Fibroblast of lung (primary cell): ENCODE measurements around the gene NIPAL3. TPM values are rescaled to one million over a fixed set of nuclear protein-coding genes. Genes with fewer than 3 reads are reported as not detected.

ENCODE experiments used
- DNase-seq, 2 donors: peaks; one replicate each; pipeline versions ENCODE4 v3.0.0 to v3.0.0-alpha.2; 2010; ENCODE audit warnings: low read depth in 2 of 2
- H2AFZ ChIP-seq: 2 replicates; pipeline ENCODE4 v1.5.1; 2012; ENCODE audit warnings: low read length, control low read depth, inconsistent platforms
- H3K27ac ChIP-seq: 2 replicates; pipeline ENCODE4 v1.5.1; 2011; ENCODE audit warnings: low read length, control low read depth; ENCODE audit not compliant: insufficient read depth
- H3K27me3 ChIP-seq: 2 replicates; pipeline ENCODE4 v1.5.1; 2011; ENCODE audit warnings: mild to moderate bottlenecking, low read length; ENCODE audit not compliant: control insufficient read depth, insufficient read depth
- H3K36me3 ChIP-seq: 2 replicates; pipeline ENCODE4 v1.5.1; 2011; ENCODE audit warnings: low read length; ENCODE audit not compliant: control insufficient read depth, insufficient read depth
- H3K4me1 ChIP-seq: 2 replicates; pipeline ENCODE4 v1.5.1; 2011; ENCODE audit warnings: low read length; ENCODE audit not compliant: control insufficient read depth, insufficient read depth; ENCODE audit errors: extremely low read depth
- H3K4me2 ChIP-seq: 2 replicates; pipeline ENCODE4 v1.5.1; 2011; ENCODE audit warnings: low read length, control low read depth; ENCODE audit not compliant: insufficient read depth; ENCODE audit errors: extremely low read depth
- H3K4me3 ChIP-seq, 4 experiments: fragments of 200-600 bp in 1 of 4; sonication (generic) in 1 of 4; replicated peaks in 1 of 4; 2 replicates each; pipeline ENCODE4 v1.5.1; 2011 to 2016; ENCODE audit warnings: low read length in 4 of 4, low read depth in 3 of 4, mild to moderate bottlenecking in 3 of 4, control low read depth in 2 of 4, inconsistent platforms in 1 of 4, mixed read lengths in 1 of 4; ENCODE audit not compliant: insufficient read depth in 1 of 4; ENCODE audit errors: control extremely low read depth in 1 of 4
- H3K79me2 ChIP-seq: 2 replicates; pipeline ENCODE4 v1.5.1; 2012; ENCODE audit warnings: mild to moderate bottlenecking, low read length, inconsistent platforms; ENCODE audit not compliant: control insufficient read depth, insufficient read depth
- H3K9ac ChIP-seq: 2 replicates; pipeline ENCODE4 v1.5.1; 2011; ENCODE audit warnings: mild to moderate bottlenecking, low read length, control low read depth; ENCODE audit not compliant: insufficient read depth
- H3K9me3 ChIP-seq: 2 replicates; pipeline ENCODE4 v1.5.1; 2012; ENCODE audit warnings: low read depth, low read length; ENCODE audit not compliant: control insufficient read depth, insufficient read depth
- H4K20me1 ChIP-seq: 2 replicates; pipeline ENCODE4 v1.5.1; 2011; ENCODE audit warnings: low read length; ENCODE audit not compliant: control insufficient read depth, insufficient read depth; ENCODE audit errors: extremely low read depth
- CTCF ChIP-seq, 2 donors: IDR thresholded peaks in 1 of 2; conservative IDR thresholded peaks in 1 of 2; 1 replicate in 1 of 2; 2 replicates in 1 of 2; pipeline ENCODE4 v1.5.1; 2011 to 2012; ENCODE audit warnings: low read length in 2 of 2, control low read depth in 1 of 2, inconsistent platforms in 1 of 2, low read depth in 1 of 2, mild to moderate bottlenecking in 1 of 2
- EZH2 ChIP-seq: IDR thresholded peaks from 2 replicates; pipeline ENCODE4 v1.5.1; 2012; ENCODE audit warnings: low read length, control low read depth, mild to moderate bottlenecking; ENCODE audit errors: missing control alignments
- polyA plus RNA-seq, 2 donors: library from polyadenylated mRNA; depleted of rRNA in 1 of 2; stranded (reverse) in 1 of 2; unstranded in 1 of 2; fragments of >200 nt; gene quantifications; 2 replicates each; pipeline ENCODE4 v1.2.1, GENCODE V29; 2011 to 2012; ENCODE audit warnings: missing spikeins in 1 of 2
- total RNA-seq: library from RNA; depleted of rRNA; stranded (reverse); fragments of >200 nt; gene quantifications from 2 replicates; pipeline ENCODE4 v1.2.1, GENCODE V29; 2014

The NIPAL3 gene
- total and polyA plus RNA-seq, 2 donors (not counting 1 experiment from before 2014, with no cell fraction given) = 65.3 to 85.2 TPM

- peak overlapping the region; percentile 66 for H3K27ac ChIP-seq
These were observed 6.1 kb upstream of the NIPAL3 start for GRCh38 chr1:24409535-24409934.

GRCh38 chr1:24410750-24411149, 4.9 kb upstream of the NIPAL3 start:
- H4K20me1 ChIP-seq = no peaks in the 10 kb centered on the region
- H3K9me3 ChIP-seq = no peaks in the 10 kb centered on the region
- no peaks in the 10 kb centered on the region for H3K36me3 ChIP-seq
- no peaks in the 10 kb centered on the region for H3K27me3 ChIP-seq
- no peak overlapping the region for H3K4me3 ChIP-seq
- no peak for DNase-seq
- no peak overlapping the region for H3K4me2 ChIP-seq
- no peak overlapping the region for H2AFZ ChIP-seq
- H3K27ac ChIP-seq = no peak overlapping the region
- H3K4me1 ChIP-seq = peaks cover 10% of the 10 kb centered on the region
- TF ChIP-seq CTCF (conservative IDR thresholded peaks at IDR 0.05 in 1 of 2, IDR thresholded peaks at IDR 0.05 in 1 of 2; ENCODE audit: low read depth in 1 of 2, low read length in 2 of 2) (no peak), EZH2 (no peak)
- no peak overlapping the region for H3K9ac ChIP-seq
- peaks cover 5% of the 10 kb centered on the region for H3K79me2 ChIP-seq

More at GRCh38 chr1:24409535-24409934, 6.1 kb upstream of the NIPAL3 start:
- H3K4me2 ChIP-seq = peak overlapping the region; percentile 36
- peaks cover 4% of the 10 kb centered on the region for H3K79me2 ChIP-seq
- peak; percentile 67 to 88 for DNase-seq
- no peaks in the 10 kb centered on the region for H3K36me3 ChIP-seq
- H3K4me3 ChIP-seq = no peak overlapping the region
- H2AFZ ChIP-seq = no peak overlapping the region
- H4K20me1 ChIP-seq = no peaks in the 10 kb centered on the region
- no peak for TF ChIP-seq CTCF (conservative IDR thresholded peaks at IDR 0.05 in 1 of 2, IDR thresholded peaks at IDR 0.05 in 1 of 2; ENCODE audit: low read depth in 1 of 2, low read length in 2 of 2)
- TF ChIP-seq EZH2 = no peak
- H3K4me1 ChIP-seq = peaks cover 10% of the 10 kb centered on the region
- H3K9me3 ChIP-seq = no peaks in the 10 kb centered on the region
- H3K9ac ChIP-seq = no peak overlapping the region
- no peaks in the 10 kb centered on the region for H3K27me3 ChIP-seq

- Histone ChIP-seq H3K9me3 (no peaks in the 10 kb centered on the region), H4K20me1 (no peaks in the 10 kb centered on the region), H3K79me2 (peaks cover 13% of the 10 kb centered on the region), H3K9ac (no peak overlapping the region), H2AFZ (no peak overlapping the region), H3K4me3 (no peak overlapping the region), H3K4me2 (peak overlapping the region; percentile 37), H3K36me3 (no peaks in the 10 kb centered on the region), H3K4me1 (peaks cover 13% of the 10 kb centered on the region), H3K27me3 (no peaks in the 10 kb centered on the region), H3K27ac (peak overlapping the region; percentile 14)
- DNase-seq = peak in 1 of 2 donors; percentile 47
- TF ChIP-seq EZH2 = no peak
- no peak for TF ChIP-seq CTCF (conservative IDR thresholded peaks at IDR 0.05 in 1 of 2, IDR thresholded peaks at IDR 0.05 in 1 of 2; ENCODE audit: low read depth in 1 of 2, low read length in 2 of 2)
These were observed 3.6 kb upstream of the NIPAL3 start for GRCh38 chr1:24411963-24412362.
